ENCODE results near the gene SLPI. TPM values are rescaled to one million over a fixed set of nuclear protein-coding genes. Genes with fewer than 3 reads are reported as not detected.

SLPI gene
- total and polyA plus RNA-seq, 7 donors, result 5.7 to 723 (median 204) TPM

DNA sequence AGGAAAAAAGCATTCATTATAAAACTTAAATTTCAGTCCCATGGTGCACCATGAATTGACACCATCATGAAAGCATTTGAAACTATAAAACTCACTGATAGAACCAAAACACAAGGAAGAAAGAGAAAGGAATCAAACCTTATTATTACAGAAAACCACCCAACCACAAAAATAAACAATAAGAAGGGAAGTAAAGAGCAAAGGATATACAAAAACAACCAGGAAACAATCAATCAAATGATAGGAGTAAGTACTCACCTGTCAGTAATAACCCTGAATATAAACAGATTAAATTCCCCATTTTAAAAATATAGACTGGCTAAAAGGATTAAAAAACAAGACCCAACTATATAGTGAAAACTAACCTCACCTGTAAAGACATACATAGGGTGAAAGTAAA lies 5.8 kb downstream of the SLPI start:
- no peaks in the 10 kb centered on the region for H3K9me3 ChIP-seq
- TF ChIP-seq, protein P1, sequence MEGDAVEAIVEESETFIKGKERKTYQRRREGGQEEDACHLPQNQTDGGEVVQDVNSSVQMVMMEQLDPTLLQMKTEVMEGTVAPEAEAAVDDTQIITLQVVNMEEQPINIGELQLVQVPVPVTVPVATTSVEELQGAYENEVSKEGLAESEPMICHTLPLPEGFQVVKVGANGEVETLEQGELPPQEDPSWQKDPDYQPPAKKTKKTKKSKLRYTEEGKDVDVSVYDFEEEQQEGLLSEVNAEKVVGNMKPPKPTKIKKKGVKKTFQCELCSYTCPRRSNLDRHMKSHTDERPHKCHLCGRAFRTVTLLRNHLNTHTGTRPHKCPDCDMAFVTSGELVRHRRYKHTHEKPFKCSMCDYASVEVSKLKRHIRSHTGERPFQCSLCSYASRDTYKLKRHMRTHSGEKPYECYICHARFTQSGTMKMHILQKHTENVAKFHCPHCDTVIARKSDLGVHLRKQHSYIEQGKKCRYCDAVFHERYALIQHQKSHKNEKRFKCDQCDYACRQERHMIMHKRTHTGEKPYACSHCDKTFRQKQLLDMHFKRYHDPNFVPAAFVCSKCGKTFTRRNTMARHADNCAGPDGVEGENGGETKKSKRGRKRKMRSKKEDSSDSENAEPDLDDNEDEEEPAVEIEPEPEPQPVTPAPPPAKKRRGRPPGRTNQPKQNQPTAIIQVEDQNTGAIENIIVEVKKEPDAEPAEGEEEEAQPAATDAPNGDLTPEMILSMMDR (IDR thresholded peaks at IDR 0.05), result no peak
- intact Hi-C loops (cut with DNase I), result no loop called here
- H3K36me3 ChIP-seq (ENCODE audit: insufficient read depth in 1 of 2, low read depth in 1 of 2), result no peaks in the 10 kb centered on the region
- ATAC-seq, result no peak
- H3K27ac ChIP-seq, result no peak overlapping the region
- no peaks in the 10 kb centered on the region for H3K4me1 ChIP-seq
- H3K27me3 ChIP-seq (ENCODE audit: insufficient read depth in 3 of 3, low read length in 2 of 3), result peaks cover 0 to 30% (median 7%) of the 10 kb centered on the region in 3 donors
- no peak overlapping the region for H3K4me3 ChIP-seq
- DNase-seq, result no peak

DNA sequence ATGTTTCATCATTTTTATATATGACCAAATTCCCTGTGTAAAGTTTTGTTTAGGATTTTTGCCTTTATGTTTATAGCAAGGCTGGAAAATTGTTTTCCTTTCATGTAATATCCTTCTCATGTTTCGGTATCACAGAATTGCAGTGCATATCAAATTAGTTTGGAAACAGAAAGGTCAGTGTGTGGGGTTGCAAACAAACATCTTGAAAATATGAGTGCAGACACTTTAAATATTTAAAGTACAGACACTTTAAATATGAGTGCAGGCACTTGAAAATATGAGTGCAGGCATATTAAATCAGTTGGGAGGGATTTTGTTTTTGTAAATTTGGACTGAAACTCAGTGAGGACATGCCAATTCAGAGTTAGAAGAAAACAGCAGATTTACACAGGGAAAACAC lies 6.5 kb downstream of the SLPI start:
- Histone ChIP-seq H3K27ac (no peak overlapping the region), H3K36me3 (ENCODE audit: insufficient read depth in 1 of 2, low read depth in 1 of 2) (no peaks in the 10 kb centered on the region), H3K4me3 (no peak overlapping the region), H3K27me3 (ENCODE audit: insufficient read depth in 3 of 3, low read length in 2 of 3) (peaks cover 0 to 30% (median 7%) of the 10 kb centered on the region in 3 donors), H3K4me1 (no peaks in the 10 kb centered on the region), H3K9me3 (no peaks in the 10 kb centered on the region)
- TF ChIP-seq, protein P1 (IDR thresholded peaks at IDR 0.05), result no peak
- WGBS, 3 donors, result 37 to 66% (median 57%) methylated on average over 1 of the region's 1 CpG
- ATAC-seq (no peak), DNase-seq (no peak)
- intact Hi-C loops (cut with DNase I), result no loop called here

DNA sequence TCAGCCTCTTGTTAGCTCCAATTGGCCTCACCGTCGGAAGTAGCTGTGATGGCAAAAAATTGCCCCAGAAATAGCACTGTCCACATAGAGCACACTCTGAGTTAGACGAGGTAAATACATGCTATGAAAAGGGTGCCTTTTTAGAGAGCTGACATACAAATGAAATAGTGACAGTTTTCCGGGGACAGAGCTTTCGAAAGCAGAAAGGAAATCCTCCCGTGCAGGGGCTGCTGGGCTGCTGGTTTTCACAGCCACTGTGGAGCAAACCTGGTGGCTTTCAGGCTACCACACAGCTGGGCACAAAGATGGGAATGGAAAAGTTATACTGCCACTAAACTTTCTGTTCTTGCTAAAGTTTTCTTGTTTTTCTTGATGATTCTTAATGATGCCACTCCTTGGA lies 8.3 kb downstream of the SLPI start:
- ATAC-seq, result no peak
- H3K27ac ChIP-seq, result no peak overlapping the region
- no peak overlapping the region for H3K4me3 ChIP-seq
- no peaks in the 10 kb centered on the region for H3K9me3 ChIP-seq
- intact Hi-C loops (cut with DNase I), result no loop called here
- 37 to 43% (median 42%) methylated on average over 6 of the region's 6 CpGs for WGBS, 3 donors
- TF ChIP-seq, protein P1 (IDR thresholded peaks at IDR 0.05), result no peak
- H3K4me1 ChIP-seq, result no peaks in the 10 kb centered on the region
- H3K36me3 ChIP-seq (ENCODE audit: insufficient read depth in 1 of 2, low read depth in 1 of 2), result no peaks in the 10 kb centered on the region
- H3K27me3 ChIP-seq (ENCODE audit: insufficient read depth in 3 of 3, low read length in 2 of 3), result peaks cover 0 to 33% (median 4%) of the 10 kb centered on the region in 3 donors
- DNase-seq, result no peak

DNA sequence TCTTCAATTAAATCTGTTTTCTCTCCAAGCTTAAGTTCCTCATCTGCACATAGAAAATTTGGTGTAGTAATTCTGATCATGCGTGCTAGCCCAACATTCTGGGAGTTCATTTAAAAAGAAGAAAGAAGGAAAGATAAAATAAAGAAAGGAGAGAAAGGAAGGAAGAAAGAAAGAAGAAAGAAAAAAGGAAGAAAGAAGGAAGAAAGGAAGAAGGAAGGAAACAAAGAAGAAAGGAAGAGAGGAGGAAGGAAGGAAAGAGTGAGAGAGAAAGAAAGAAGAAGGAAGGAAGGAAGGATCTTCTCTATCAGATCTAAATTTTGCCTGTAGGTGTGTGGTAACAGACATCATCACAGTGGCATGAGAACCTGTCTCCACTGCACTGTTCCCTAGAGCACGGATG lies 16.2 kb downstream of the SLPI start:
- H3K27me3 ChIP-seq (ENCODE audit: insufficient read depth in 3 of 3, low read length in 2 of 3), result peaks cover 0 to 7% (median 2%) of the 10 kb centered on the region in 3 donors
- no peak for DNase-seq
- intact Hi-C loops (cut with DNase I), result no loop called here
- 80 to 87% (median 81%) methylated on average over 2 of the region's 2 CpGs for WGBS, 3 donors
- H3K4me3 ChIP-seq, result no peak overlapping the region
- no peak for ATAC-seq
- H3K4me1 ChIP-seq, result no peaks in the 10 kb centered on the region
- H3K27ac ChIP-seq, result no peak overlapping the region
- no peaks in the 10 kb centered on the region for H3K36me3 ChIP-seq (ENCODE audit: insufficient read depth in 1 of 2, low read depth in 1 of 2)
- peaks cover 11% of the 10 kb centered on the region for H3K9me3 ChIP-seq
- TF ChIP-seq, protein P1 (IDR thresholded peaks at IDR 0.05), result no peak

DNA sequence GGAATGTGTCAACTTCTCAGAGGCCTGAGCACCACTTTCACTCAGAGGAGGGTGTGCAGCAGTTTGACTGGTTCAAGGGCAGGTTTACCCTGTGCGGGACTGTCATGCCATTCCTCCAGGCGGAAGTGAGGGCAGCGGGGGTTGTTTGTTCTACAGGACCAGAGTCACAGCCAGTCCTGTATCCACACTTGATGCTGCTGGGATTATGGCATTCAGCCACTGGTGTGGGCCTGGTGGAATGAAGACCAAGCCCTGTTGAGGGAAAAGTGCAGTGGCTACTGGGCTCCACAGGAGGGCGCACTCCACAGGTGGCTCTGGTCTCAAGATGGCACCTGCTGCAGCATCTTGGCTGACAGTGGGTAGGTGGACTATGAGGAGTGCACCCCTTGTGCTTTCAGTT lies 18.4 kb downstream of the SLPI start:
- ATAC-seq, result no peak
- H3K27me3 ChIP-seq (ENCODE audit: insufficient read depth in 3 of 3, low read length in 2 of 3), result peaks cover 0 to 8% (median 7%) of the 10 kb centered on the region in 3 donors
- intact Hi-C loops (cut with DNase I), result no loop called here
- H3K4me1 ChIP-seq, result no peaks in the 10 kb centered on the region
- H3K36me3 ChIP-seq (ENCODE audit: insufficient read depth in 1 of 2, low read depth in 1 of 2), result no peaks in the 10 kb centered on the region
- peaks cover 11% of the 10 kb centered on the region for H3K9me3 ChIP-seq
- DNase-seq, result no peak
- no peak overlapping the region for H3K4me3 ChIP-seq
- no peak overlapping the region for H3K27ac ChIP-seq
- WGBS, 3 donors, result 65 to 73% (median 70%) methylated on average over 4 of the region's 4 CpGs
- TF ChIP-seq, protein P1 (IDR thresholded peaks at IDR 0.05), result no peak

All from psoas muscle (tissue), 8 donors.